DOHH2 (cell line): ENCODE data around the gene ABTB2.

Experiments used
- H3F3A ChIP-seq: fragments of 200-600 bp; sonication (generic), shearing (Covaris generic); 2 replicates; pipeline ENCODE4 v1.6.0; 2016; ENCODE audit warnings: antibody characterized with exemption, mild to moderate bottlenecking; ENCODE audit not compliant: control insufficient read depth, insufficient read depth
- H3K27ac ChIP-seq: fragments of 200-600 bp; sonication (generic); 2 replicates; pipeline ENCODE4 v1.5.1; 2014; ENCODE audit warnings: low read depth, mild to moderate bottlenecking, low read length, moderate library complexity
- H3K27me3 ChIP-seq: fragments of 200-600 bp; sonication (generic); 2 replicates; pipeline ENCODE4 v1.6.1; 2014; ENCODE audit warnings: mild to moderate bottlenecking, low read length, mixed read lengths; ENCODE audit not compliant: control insufficient read depth
- H3K36me3 ChIP-seq: fragments of 200-600 bp; sonication (generic); 2 replicates; pipeline ENCODE4 v1.6.1; 2014; ENCODE audit warnings: mild to moderate bottlenecking, low read length, moderate library complexity, mixed read lengths; ENCODE audit not compliant: control insufficient read depth
- H3K4me1 ChIP-seq: fragments of 200-600 bp; sonication (generic); 2 replicates; pipeline ENCODE4 v1.6.1; 2014; ENCODE audit warnings: mild to moderate bottlenecking, low read length, mixed read lengths; ENCODE audit not compliant: control insufficient read depth
- H3K4me2 ChIP-seq: fragments of 200-600 bp; sonication (generic); 2 replicates; pipeline ENCODE4 v1.6.0; 2014; ENCODE audit warnings: mild to moderate bottlenecking, low read length, moderate library complexity
- H3K4me3 ChIP-seq: fragments of 200-600 bp; sonication (generic); 2 replicates; pipeline ENCODE4 v1.5.1; 2014; ENCODE audit warnings: mild to moderate bottlenecking, low read length, mixed read lengths
- H3K79me2 ChIP-seq: fragments of 200-600 bp; sonication (generic); 2 replicates; pipeline ENCODE4 v1.6.1; 2014; ENCODE audit warnings: mild to moderate bottlenecking, low read length, mixed read lengths; ENCODE audit not compliant: control insufficient read depth
- H3K9me2 ChIP-seq: fragments of 200-600 bp; sonication (generic); replicated peaks from 2 replicates; pipeline ENCODE4 v1.6.1; 2014; ENCODE audit warnings: mild to moderate bottlenecking, low read length, mixed read lengths; ENCODE audit not compliant: control insufficient read depth
- H3K9me3 ChIP-seq: fragments of 200-600 bp; sonication (generic); 2 replicates; pipeline ENCODE4 v1.6.1; 2014; ENCODE audit warnings: antibody characterized with exemption, low read length, mixed read lengths; ENCODE audit not compliant: control insufficient read depth, insufficient read depth
- H4K20me1 ChIP-seq: fragments of 200-600 bp; sonication (generic); 2 replicates; pipeline ENCODE4 v1.6.0; 2014; ENCODE audit warnings: low read depth, mild to moderate bottlenecking, antibody characterized with exemption, low read length, moderate library complexity; ENCODE audit not compliant: control insufficient read depth, insufficient read depth
- EZH2phosphoT487 ChIP-seq: fragments of 200-600 bp; sonication (generic); IDR thresholded peaks from 2 replicates; pipeline ENCODE4 v1.6.1; 2017; ENCODE audit warnings: borderline replicate concordance, mild to moderate bottlenecking, antibody characterized with exemption, low read length, moderate library complexity, mixed read lengths
- TF ChIP-seq, protein P1 (sequence below): fragments of 200-600 bp; sonication (generic); IDR thresholded peaks from one replicate; pipeline ENCODE4 v1.5.1; 2014; ENCODE audit warnings: antibody characterized with exemption, mild to moderate bottlenecking, low read depth, low read length; ENCODE audit not compliant: poor library complexity, severe bottlenecking

ABTB2 gene

DNA sequence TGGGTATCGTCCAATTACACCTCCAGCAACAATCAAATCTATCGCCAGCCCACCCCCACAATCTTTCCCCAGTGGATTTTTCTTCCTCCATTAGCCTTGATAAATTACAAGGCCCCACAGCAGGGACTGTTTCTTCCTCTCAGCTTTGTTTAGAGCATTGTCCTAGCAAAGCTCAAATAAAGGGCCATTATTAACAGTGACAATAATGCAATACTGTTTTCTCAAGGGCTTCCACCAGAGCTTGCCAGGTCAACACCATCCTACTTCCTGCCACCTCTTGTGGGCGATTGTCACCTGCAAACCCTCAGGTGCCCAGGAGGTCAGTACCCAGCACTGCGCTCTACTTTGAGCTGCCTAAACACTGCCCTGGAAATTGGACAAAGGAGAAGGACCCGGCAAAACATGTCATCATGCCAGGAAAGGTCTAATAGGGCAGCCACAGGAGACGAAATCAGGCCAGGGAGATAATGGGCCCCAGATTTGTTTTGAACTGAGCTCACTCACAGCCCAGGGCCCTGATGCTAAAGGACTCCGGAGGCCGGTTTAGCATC is 95.2 kb downstream of the ABTB2 start:
- Histone ChIP-seq H3K36me3 (no peaks in the 10 kb centered on the region), H3K27me3 (peaks cover 6% of the 10 kb centered on the region; the same call in 1 of the 2 replicates), H3K79me2 (no peaks in the 10 kb centered on the region), H3K9me3 (no peaks in the 10 kb centered on the region), H3K9me2 (no peaks in the 10 kb centered on the region), H3F3A (no peaks in the 10 kb centered on the region), H3K4me1 (no peaks in the 10 kb centered on the region), H4K20me1 (no peaks in the 10 kb centered on the region), H3K4me3 (no peak overlapping the region), H3K27ac (no peak overlapping the region), H3K4me2 (no peak overlapping the region)
- TF ChIP-seq EZH2phosphoT487, result no peak
- TF ChIP-seq, protein P1, sequence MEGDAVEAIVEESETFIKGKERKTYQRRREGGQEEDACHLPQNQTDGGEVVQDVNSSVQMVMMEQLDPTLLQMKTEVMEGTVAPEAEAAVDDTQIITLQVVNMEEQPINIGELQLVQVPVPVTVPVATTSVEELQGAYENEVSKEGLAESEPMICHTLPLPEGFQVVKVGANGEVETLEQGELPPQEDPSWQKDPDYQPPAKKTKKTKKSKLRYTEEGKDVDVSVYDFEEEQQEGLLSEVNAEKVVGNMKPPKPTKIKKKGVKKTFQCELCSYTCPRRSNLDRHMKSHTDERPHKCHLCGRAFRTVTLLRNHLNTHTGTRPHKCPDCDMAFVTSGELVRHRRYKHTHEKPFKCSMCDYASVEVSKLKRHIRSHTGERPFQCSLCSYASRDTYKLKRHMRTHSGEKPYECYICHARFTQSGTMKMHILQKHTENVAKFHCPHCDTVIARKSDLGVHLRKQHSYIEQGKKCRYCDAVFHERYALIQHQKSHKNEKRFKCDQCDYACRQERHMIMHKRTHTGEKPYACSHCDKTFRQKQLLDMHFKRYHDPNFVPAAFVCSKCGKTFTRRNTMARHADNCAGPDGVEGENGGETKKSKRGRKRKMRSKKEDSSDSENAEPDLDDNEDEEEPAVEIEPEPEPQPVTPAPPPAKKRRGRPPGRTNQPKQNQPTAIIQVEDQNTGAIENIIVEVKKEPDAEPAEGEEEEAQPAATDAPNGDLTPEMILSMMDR, result no peak

DNA sequence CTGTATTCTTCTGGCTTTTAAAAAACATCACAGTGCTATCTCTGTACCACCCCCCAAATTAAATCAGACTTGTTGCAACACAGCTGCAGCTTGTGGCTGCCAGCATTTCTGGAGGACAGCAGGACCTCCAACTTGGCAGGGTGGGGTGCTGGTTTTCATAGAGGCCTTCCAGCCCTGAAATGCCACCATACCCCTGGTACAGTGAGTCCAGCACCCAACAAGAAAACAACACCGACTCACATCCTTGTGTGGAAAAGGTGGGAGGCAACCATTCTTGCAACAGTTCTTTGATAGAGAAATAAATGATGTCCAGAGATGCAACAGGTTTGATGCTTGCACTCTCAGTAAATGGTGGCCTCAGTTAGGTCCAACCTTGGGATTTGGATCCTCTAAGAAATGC is 96.0 kb downstream of the ABTB2 start:
- no peak overlapping the region for H3K27ac ChIP-seq
- H3K36me3 ChIP-seq, result no peaks in the 10 kb centered on the region
- no peak for TF ChIP-seq EZH2phosphoT487
- TF ChIP-seq, protein P1, result no peak
- no peaks in the 10 kb centered on the region for H3K4me1 ChIP-seq
- H3K4me2 ChIP-seq, result no peak overlapping the region
- H3K27me3 ChIP-seq, result peaks cover 6% of the 10 kb centered on the region; the same call in 1 of the 2 replicates
- no peaks in the 10 kb centered on the region for H3K9me3 ChIP-seq
- H4K20me1 ChIP-seq, result no peaks in the 10 kb centered on the region
- no peaks in the 10 kb centered on the region for H3F3A ChIP-seq
- H3K79me2 ChIP-seq, result no peaks in the 10 kb centered on the region
- no peak overlapping the region for H3K4me3 ChIP-seq
- no peaks in the 10 kb centered on the region for H3K9me2 ChIP-seq

DNA sequence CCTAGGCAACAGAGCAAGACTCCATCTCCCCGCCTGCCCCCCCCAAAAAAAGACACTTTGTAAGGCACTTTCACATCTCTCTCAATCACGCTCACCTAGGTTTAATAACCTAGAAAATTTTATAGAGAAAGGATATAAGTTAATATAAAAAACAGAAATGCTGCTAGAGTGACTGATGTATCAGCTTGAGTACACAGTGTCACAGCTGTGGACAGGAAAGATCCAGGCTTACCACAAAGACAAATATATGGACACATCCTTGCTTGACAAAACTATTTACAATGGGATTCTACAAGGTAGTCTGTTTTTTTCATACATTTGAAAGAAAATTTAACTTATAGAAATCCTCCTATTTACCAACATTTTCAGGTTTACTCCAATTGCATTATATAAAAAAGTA is 96.7 kb downstream of the ABTB2 start:
- H3K9me2 ChIP-seq, result no peaks in the 10 kb centered on the region
- no peaks in the 10 kb centered on the region for H3K4me1 ChIP-seq
- peaks cover 6% of the 10 kb centered on the region; the same call in 1 of the 2 replicates for H3K27me3 ChIP-seq
- no peaks in the 10 kb centered on the region for H3F3A ChIP-seq
- no peaks in the 10 kb centered on the region for H3K79me2 ChIP-seq
- H3K36me3 ChIP-seq, result no peaks in the 10 kb centered on the region
- H3K4me3 ChIP-seq, result no peak overlapping the region
- TF ChIP-seq, protein P1, result no peak
- TF ChIP-seq EZH2phosphoT487, result no peak
- H3K9me3 ChIP-seq, result no peaks in the 10 kb centered on the region
- H3K27ac ChIP-seq, result no peak overlapping the region
- no peaks in the 10 kb centered on the region for H4K20me1 ChIP-seq
- no peak overlapping the region for H3K4me2 ChIP-seq

DNA sequence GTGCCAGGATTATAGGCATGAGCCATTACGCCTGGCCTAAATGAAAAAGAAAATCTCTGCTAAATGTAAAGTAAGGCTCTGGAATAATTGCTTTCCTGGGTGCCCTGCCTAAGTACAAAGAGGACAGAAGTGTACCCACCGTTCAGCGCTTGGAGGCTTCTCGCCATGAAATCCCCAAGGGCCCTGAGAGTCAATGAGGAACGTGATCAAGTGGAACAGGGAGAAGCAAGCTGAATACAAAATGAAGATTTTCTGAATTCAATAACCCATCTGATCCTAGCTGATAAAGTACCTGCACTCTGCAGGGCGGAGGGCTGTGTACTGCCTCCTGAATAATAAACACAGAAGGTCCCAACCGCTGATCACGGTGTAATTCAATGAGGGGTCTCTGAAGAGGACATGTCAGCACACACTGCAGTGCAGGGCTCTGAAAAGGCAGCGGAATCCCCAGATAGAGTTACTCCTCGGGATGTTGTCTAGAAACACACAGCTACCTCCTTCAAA is 97.7 kb downstream of the ABTB2 start:
- Histone ChIP-seq H3K79me2 (no peaks in the 10 kb centered on the region), H4K20me1 (no peaks in the 10 kb centered on the region), H3K27me3 (peaks cover 6% of the 10 kb centered on the region; the same call in 1 of the 2 replicates), H3K4me2 (no peak overlapping the region), H3K4me1 (no peaks in the 10 kb centered on the region), H3F3A (no peaks in the 10 kb centered on the region), H3K9me2 (no peaks in the 10 kb centered on the region), H3K36me3 (no peaks in the 10 kb centered on the region), H3K9me3 (no peaks in the 10 kb centered on the region), H3K4me3 (no peak overlapping the region), H3K27ac (no peak overlapping the region)
- TF ChIP-seq EZH2phosphoT487, result no peak
- TF ChIP-seq, protein P1, result no peak
